Lung (tissue), 12 donors: ENCODE measurements around the gene SLC25A31. TPM values are rescaled to one million over a fixed set of nuclear protein-coding genes. Genes with fewer than 3 reads are reported as not detected.

Experiments used
- ATAC-seq: fragments of 200-7000 bp; cut with Tn5 transposase; one replicate; pipeline ENCODE4 v1.9.1; 2020; ENCODE audit warnings: moderate number of reproducible peaks; ENCODE audit not compliant: insufficient read depth, low FRiP score
- DNase-seq, 3 donors: peaks; one replicate each; pipeline ENCODE4 v3.0.0-alpha.2; 2013 to 2017
- H3K27ac ChIP-seq, 2 donors: one replicate each; pipeline ENCODE4 v1.5.1; 2013; ENCODE audit warnings: mild to moderate bottlenecking in 2 of 2, moderate library complexity in 2 of 2, control low read depth in 1 of 2, inconsistent platforms in 1 of 2, low read depth in 1 of 2, low read length in 1 of 2
- H3K27me3 ChIP-seq, 3 donors: one replicate each; pipeline ENCODE4 v1.5.1; 2013; ENCODE audit warnings: low read length in 2 of 3; ENCODE audit not compliant: control insufficient read depth in 3 of 3, insufficient read depth in 3 of 3
- H3K36me3 ChIP-seq, 4 donors: one replicate each; pipeline ENCODE4 v1.5.1; 2013; ENCODE audit warnings: low read length in 4 of 4, mild to moderate bottlenecking in 1 of 4, moderate library complexity in 1 of 4; ENCODE audit not compliant: control insufficient read depth in 4 of 4, insufficient read depth in 4 of 4
- H3K4me1 ChIP-seq, 5 donors: one replicate each; pipeline ENCODE4 v1.5.1; 2013; ENCODE audit warnings: low read length in 5 of 5, mild to moderate bottlenecking in 2 of 5, moderate library complexity in 1 of 5; ENCODE audit not compliant: control insufficient read depth in 5 of 5, insufficient read depth in 5 of 5
- H3K4me3 ChIP-seq: one replicate; pipeline ENCODE4 v1.5.1; 2013; ENCODE audit warnings: mild to moderate bottlenecking, control low read depth, moderate library complexity
- H3K9ac ChIP-seq, 2 donors: one replicate each; pipeline ENCODE4 v1.5.1; 2013; ENCODE audit warnings: low read length in 2 of 2, control low read depth in 1 of 2; ENCODE audit not compliant: insufficient read depth in 1 of 2
- H3K9me3 ChIP-seq, 4 donors: one replicate each; pipeline ENCODE4 v1.5.1; 2013; ENCODE audit warnings: low read length in 3 of 4, mild to moderate bottlenecking in 1 of 4, moderate library complexity in 1 of 4; ENCODE audit not compliant: control insufficient read depth in 4 of 4, insufficient read depth in 3 of 4
- CTCF ChIP-seq: IDR thresholded peaks from 2 replicates; pipeline ENCODE4 v1.5.1; 2012; ENCODE audit warnings: mild to moderate bottlenecking; ENCODE audit errors: control extremely low read depth, extremely low read depth
- WGBS, 2 donors: extraction: QIAGEN DNeasy Blood & Tissue Kit; methylation state at CpG; one replicate each; pipeline ENCODE4 v1.1.7; 2013; 5-methylcytosine and 5-hydroxymethylcytosine counted together
- polyA plus RNA-seq, 2 donors: library from polyadenylated mRNA; stranded (reverse); fragments of 200-250 nt; gene quantifications; one replicate each; pipeline ENCODE4 v1.2.1, GENCODE V29; 2013
- total RNA-seq, 2 donors: library from RNA; depleted of rRNA in 1 of 2; stranded (reverse); fragments of >200 nt in 1 of 2; gene quantifications; one replicate each; pipeline ENCODE4 v1.2.1, GENCODE V29; 2014 to 2021
- donor health status: control.
- donor health status: control.
- donor health status: Bipolar disorder and iron deficiency.
- donor health status: healthy.
- donor health status: DM: yes; HTN: yes; CAD: no.

The SLC25A31 gene
- total and polyA plus RNA-seq, 4 donors: 0.06 TPM; not detected in 3

- DNase-seq: no peak
- WGBS, 2 donors: 53 to 62% methylated on average over 4 of the region's 4 CpGs
- no peaks in the 10 kb centered on the region for H3K9me3 ChIP-seq
- no peak overlapping the region for H3K4me3 ChIP-seq
- no peak for TF ChIP-seq CTCF
- no peaks in the 10 kb centered on the region for H3K4me1 ChIP-seq
- H3K27me3 ChIP-seq: no peaks in the 10 kb centered on the region
- H3K27ac ChIP-seq: no peak overlapping the region
- H3K9ac ChIP-seq: no peak overlapping the region
- no peak for ATAC-seq
- no peaks in the 10 kb centered on the region for H3K36me3 ChIP-seq
These were observed 41.5 kb downstream of the SLC25A31 start for GRCh38 chr4:127771535-127772275.

GRCh38 chr4:127772769-127773671 lies 42.8 kb downstream of the SLC25A31 start:
- Histone ChIP-seq H3K27ac (no peak overlapping the region), H3K9ac (no peak overlapping the region), H3K9me3 (no peaks in the 10 kb centered on the region), H3K27me3 (no peaks in the 10 kb centered on the region), H3K36me3 (no peaks in the 10 kb centered on the region), H3K4me1 (no peaks in the 10 kb centered on the region), H3K4me3 (no peak overlapping the region)
- TF ChIP-seq CTCF: no peak
- 91 to 94% methylated on average over 10 of the region's 10 CpGs for WGBS, 2 donors
- DNase-seq (no peak), ATAC-seq (no peak)

GRCh38 chr4:127775843-127776242 lies 45.6 kb downstream of the SLC25A31 start:
- Histone ChIP-seq H3K9me3 (no peaks in the 10 kb centered on the region), H3K4me3 (no peak overlapping the region), H3K27ac (no peak overlapping the region), H3K9ac (no peak overlapping the region), H3K27me3 (no peaks in the 10 kb centered on the region), H3K4me1 (no peaks in the 10 kb centered on the region), H3K36me3 (no peaks in the 10 kb centered on the region)
- no peak for ATAC-seq
- 94 to 98% methylated on average over 4 of the region's 4 CpGs for WGBS, 2 donors
- DNase-seq: no peak
- no peak for TF ChIP-seq CTCF
